Fibroblast of upper back skin (primary cell): Measurements from ENCODE around the gene ZG16.
A peak's percentile ranks its signal among the peaks of the same experiment; 100 is the strongest.
"Not testable (repeated sequence)": the region's sequence is repeated elsewhere in the genome, so short reads cannot be mapped to it uniquely, and the experiment has no call there.

ENCODE experiments used
- DNase-seq: peaks from one replicate; pipeline ENCODE4 v3.0.0-alpha.2; 2013

Gene ZG16

GRCh38 chr16:29777576-29778350, at the start of gene ZG16:
TSS of gene ZG16 (plus strand) at chr16:29778256. CDS start at chr16:29779267, 1,011 bp downstream.
- no peak for DNase-seq

GRCh38 chr16:29729116-29729521, 48.9 kb upstream of the ZG16 start:
- peak; percentile 65 for DNase-seq

- DNase-seq, result no peak
Observed at GRCh38 chr16:29730649-29731048, 47.4 kb upstream of the ZG16 start.

GRCh38 chr16:29731768-29732601, 46.1 kb upstream of the ZG16 start:
- DNase-seq, result not testable (repeated sequence)

- DNase-seq, result no peak
Observed at GRCh38 chr16:29734786-29735185, 43.3 kb upstream of the ZG16 start.

- DNase-seq, result no peak
Observed at GRCh38 chr16:29736112-29736511, 41.9 kb upstream of the ZG16 start.

- DNase-seq, result no peak
Observed at GRCh38 chr16:29736764-29737163, 41.3 kb upstream of the ZG16 start.

GRCh38 chr16:29737713-29738112, 40.3 kb upstream of the ZG16 start:
- no peak for DNase-seq

GRCh38 chr16:29738514-29738913, 39.5 kb upstream of the ZG16 start:
- DNase-seq, result no peak

- DNase-seq, result not testable (repeated sequence)
Observed at GRCh38 chr16:29739927-29740629, 38.0 kb upstream of the ZG16 start.

- not testable (repeated sequence) for DNase-seq
Observed at GRCh38 chr16:29740630-29741015, 37.4 kb upstream of the ZG16 start.

GRCh38 chr16:29742683-29743275, 35.3 kb upstream of the ZG16 start:
- DNase-seq, result no peak

GRCh38 chr16:29743475-29743826, 34.6 kb upstream of the ZG16 start:
- no peak for DNase-seq

- no peak for DNase-seq
Observed at GRCh38 chr16:29743827-29744531, 34.1 kb upstream of the ZG16 start.

GRCh38 chr16:29744541-29745101, 33.4 kb upstream of the ZG16 start:
- DNase-seq, result no peak

GRCh38 chr16:29745121-29745852, 32.8 kb upstream of the ZG16 start:
- DNase-seq, result no peak

- DNase-seq, result no peak
Observed at GRCh38 chr16:29745853-29746345, 32.2 kb upstream of the ZG16 start, which contains the start of gene C16orf54. TSS of gene C16orf54 (minus strand) at chr16:29745990. CDS start at chr16:29744951, 1,039 bp downstream.

GRCh38 chr16:29746518-29746917, 31.5 kb upstream of the ZG16 start:
- not testable (repeated sequence) for DNase-seq

- DNase-seq, result no peak
Observed at GRCh38 chr16:29747947-29748759, 29.9 kb upstream of the ZG16 start.

GRCh38 chr16:29748760-29749149, 29.3 kb upstream of the ZG16 start:
- DNase-seq, result not testable (repeated sequence)
